Measurements from ENCODE around the gene M1AP.

Gene M1AP

DNA sequence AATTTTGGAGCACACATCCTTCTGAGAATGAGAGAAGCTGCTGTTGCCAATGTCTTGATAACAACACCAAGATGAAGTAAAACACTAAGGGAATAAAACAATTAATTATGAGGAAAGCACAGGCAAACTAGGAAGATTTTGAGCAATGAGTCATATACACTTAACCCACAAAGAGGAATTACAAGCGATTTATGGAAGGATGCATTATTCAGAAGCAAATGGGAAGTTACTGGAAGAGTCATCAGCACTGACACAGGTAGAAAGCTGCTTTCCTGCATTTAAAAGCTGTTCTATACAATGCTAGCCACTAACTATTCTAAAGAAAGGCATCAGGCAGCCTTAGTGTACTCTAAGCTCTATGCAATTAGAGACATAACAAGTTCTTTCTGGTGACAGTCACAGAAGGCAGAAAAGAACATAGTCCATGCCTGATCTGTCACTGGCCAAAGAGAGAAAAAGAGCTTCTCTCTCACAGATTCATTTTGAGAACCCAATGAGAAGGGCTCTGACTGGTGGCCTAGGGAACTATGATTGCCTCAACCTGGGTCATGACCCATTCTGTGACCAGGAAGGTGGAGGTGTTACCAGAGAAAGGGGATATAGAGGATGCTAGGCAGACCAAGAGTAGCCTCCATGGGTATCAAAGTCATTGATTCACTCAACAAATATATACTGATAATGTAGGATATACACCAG is 45.4 kb downstream of the M1AP start:
- TF ChIP-seq, protein P1, sequence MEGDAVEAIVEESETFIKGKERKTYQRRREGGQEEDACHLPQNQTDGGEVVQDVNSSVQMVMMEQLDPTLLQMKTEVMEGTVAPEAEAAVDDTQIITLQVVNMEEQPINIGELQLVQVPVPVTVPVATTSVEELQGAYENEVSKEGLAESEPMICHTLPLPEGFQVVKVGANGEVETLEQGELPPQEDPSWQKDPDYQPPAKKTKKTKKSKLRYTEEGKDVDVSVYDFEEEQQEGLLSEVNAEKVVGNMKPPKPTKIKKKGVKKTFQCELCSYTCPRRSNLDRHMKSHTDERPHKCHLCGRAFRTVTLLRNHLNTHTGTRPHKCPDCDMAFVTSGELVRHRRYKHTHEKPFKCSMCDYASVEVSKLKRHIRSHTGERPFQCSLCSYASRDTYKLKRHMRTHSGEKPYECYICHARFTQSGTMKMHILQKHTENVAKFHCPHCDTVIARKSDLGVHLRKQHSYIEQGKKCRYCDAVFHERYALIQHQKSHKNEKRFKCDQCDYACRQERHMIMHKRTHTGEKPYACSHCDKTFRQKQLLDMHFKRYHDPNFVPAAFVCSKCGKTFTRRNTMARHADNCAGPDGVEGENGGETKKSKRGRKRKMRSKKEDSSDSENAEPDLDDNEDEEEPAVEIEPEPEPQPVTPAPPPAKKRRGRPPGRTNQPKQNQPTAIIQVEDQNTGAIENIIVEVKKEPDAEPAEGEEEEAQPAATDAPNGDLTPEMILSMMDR (IDR thresholded peaks at IDR 0.05; ENCODE audit: borderline replicate concordance, extremely low read depth, low read length, poor library complexity, severe bottlenecking): no peak
- TF ChIP-seq EZH2 (IDR thresholded peaks at IDR 0.05; ENCODE audit: borderline replicate concordance, low read depth, low read length, severe bottlenecking): no peak
- no peak overlapping the region for H3K4me2 ChIP-seq (ENCODE audit: insufficient read depth, low read length)
- H4K20me1 ChIP-seq (ENCODE audit: insufficient read depth, low read length): no peaks in the 10 kb centered on the region
- peaks cover 27% of the 10 kb centered on the region for H3K27me3 ChIP-seq (ENCODE audit: insufficient read depth, low read length, poor library complexity)
- H3K27ac ChIP-seq (ENCODE audit: low read length): no peak overlapping the region
- H3K4me1 ChIP-seq (ENCODE audit: insufficient read depth, low read length): no peaks in the 10 kb centered on the region
- DNase-seq (no peak), ATAC-seq (ENCODE audit: insufficient read depth, low read depth) (no peak)
- H3K36me3 ChIP-seq (ENCODE audit: insufficient read depth, low read length): no peaks in the 10 kb centered on the region
- no peaks in the 10 kb centered on the region for H3K79me2 ChIP-seq (ENCODE audit: insufficient read depth, low read length)
- H3K9ac ChIP-seq (ENCODE audit: low read depth, low read length): no peak overlapping the region
- no peaks in the 10 kb centered on the region for H3K9me3 ChIP-seq (ENCODE audit: insufficient read depth, low read length, severe bottlenecking)
- H3K4me3 ChIP-seq (ENCODE audit: low read depth in 1 of 2, low read length in 2 of 2): no peak overlapping the region
- H2AFZ ChIP-seq (ENCODE audit: low read depth, low read length): no peak overlapping the region

DNA sequence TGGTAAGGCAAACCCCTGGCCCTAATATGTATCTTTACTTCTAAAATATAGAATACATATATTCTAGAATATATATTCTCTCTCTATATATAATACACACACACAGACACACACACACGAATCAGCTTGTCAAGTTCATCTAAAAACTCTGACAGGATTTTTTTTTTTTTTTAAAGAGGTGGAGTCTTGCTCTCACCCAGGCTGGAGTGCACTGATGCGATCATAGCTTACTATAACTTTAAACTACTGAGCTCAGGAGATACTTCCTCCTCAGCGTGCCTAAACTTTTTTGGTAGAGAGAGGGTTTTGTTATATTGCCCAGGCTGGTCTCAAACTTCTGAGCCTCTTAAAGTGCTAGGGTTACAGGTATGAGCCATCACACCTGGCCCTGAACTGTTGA is 48.5 kb downstream of the M1AP start:
- DNase-seq: no peak
- H3K36me3 ChIP-seq (ENCODE audit: insufficient read depth, low read length): no peaks in the 10 kb centered on the region
- TF ChIP-seq EZH2 (IDR thresholded peaks at IDR 0.05; ENCODE audit: borderline replicate concordance, low read depth, low read length, severe bottlenecking): no peak
- TF ChIP-seq, protein P1 (IDR thresholded peaks at IDR 0.05; ENCODE audit: borderline replicate concordance, extremely low read depth, low read length, poor library complexity, severe bottlenecking): no peak
- peaks cover 30% of the 10 kb centered on the region for H3K27me3 ChIP-seq (ENCODE audit: insufficient read depth, low read length, poor library complexity)
- no peaks in the 10 kb centered on the region for H3K79me2 ChIP-seq (ENCODE audit: insufficient read depth, low read length)
- no peak for ATAC-seq (ENCODE audit: insufficient read depth, low read depth)
- no peak overlapping the region for H3K9ac ChIP-seq (ENCODE audit: low read depth, low read length)
- H3K9me3 ChIP-seq (ENCODE audit: insufficient read depth, low read length, severe bottlenecking): no peaks in the 10 kb centered on the region
- no peaks in the 10 kb centered on the region for H4K20me1 ChIP-seq (ENCODE audit: insufficient read depth, low read length)
- no peak overlapping the region for H3K4me3 ChIP-seq (ENCODE audit: low read depth in 1 of 2, low read length in 2 of 2)
- no peak overlapping the region for H3K27ac ChIP-seq (ENCODE audit: low read length)
- H3K4me1 ChIP-seq (ENCODE audit: insufficient read depth, low read length): no peaks in the 10 kb centered on the region
- H3K4me2 ChIP-seq (ENCODE audit: insufficient read depth, low read length): no peak overlapping the region
- no peak overlapping the region for H2AFZ ChIP-seq (ENCODE audit: low read depth, low read length)

DNA sequence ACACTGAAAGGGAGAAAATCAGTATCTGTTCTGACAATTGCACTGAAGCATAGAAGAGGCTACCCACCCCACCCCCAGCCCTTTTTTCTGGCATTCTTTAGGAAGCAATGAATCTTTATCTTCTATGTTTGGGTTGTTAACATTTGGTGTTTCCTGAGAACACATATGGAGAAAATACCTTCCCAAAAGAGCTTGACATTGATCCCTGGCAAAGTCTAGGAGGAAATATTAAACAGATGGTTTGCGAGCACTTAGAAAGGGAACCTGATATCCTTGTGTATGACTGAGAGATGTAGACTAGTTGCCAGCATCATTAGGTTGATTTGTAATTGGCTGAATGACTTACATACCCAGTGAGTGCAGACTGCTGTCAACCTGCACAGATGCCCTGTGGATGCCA is 50.7 kb downstream of the M1AP start:
- Histone ChIP-seq H3K27ac (ENCODE audit: low read length) (no peak overlapping the region), H3K36me3 (ENCODE audit: insufficient read depth, low read length) (no peaks in the 10 kb centered on the region), H3K9me3 (ENCODE audit: insufficient read depth, low read length, severe bottlenecking) (no peaks in the 10 kb centered on the region), H3K4me1 (ENCODE audit: insufficient read depth, low read length) (no peaks in the 10 kb centered on the region), H3K4me2 (ENCODE audit: insufficient read depth, low read length) (no peak overlapping the region), H3K27me3 (ENCODE audit: insufficient read depth, low read length, poor library complexity) (peaks cover 12% of the 10 kb centered on the region), H4K20me1 (ENCODE audit: insufficient read depth, low read length) (no peaks in the 10 kb centered on the region), H2AFZ (ENCODE audit: low read depth, low read length) (no peak overlapping the region), H3K9ac (ENCODE audit: low read depth, low read length) (no peak overlapping the region), H3K4me3 (ENCODE audit: low read depth in 1 of 2, low read length in 2 of 2) (no peak overlapping the region), H3K79me2 (ENCODE audit: insufficient read depth, low read length) (no peaks in the 10 kb centered on the region)
- ATAC-seq (ENCODE audit: insufficient read depth, low read depth) (no peak), DNase-seq (no peak)
- TF ChIP-seq, protein P1 (IDR thresholded peaks at IDR 0.05; ENCODE audit: borderline replicate concordance, extremely low read depth, low read length, poor library complexity, severe bottlenecking): no peak
- TF ChIP-seq EZH2 (IDR thresholded peaks at IDR 0.05; ENCODE audit: borderline replicate concordance, low read depth, low read length, severe bottlenecking): no peak

Measured in DND-41 (cell line).